ENCODE results near the gene PLEKHG5.

The PLEKHG5 gene

DNA sequence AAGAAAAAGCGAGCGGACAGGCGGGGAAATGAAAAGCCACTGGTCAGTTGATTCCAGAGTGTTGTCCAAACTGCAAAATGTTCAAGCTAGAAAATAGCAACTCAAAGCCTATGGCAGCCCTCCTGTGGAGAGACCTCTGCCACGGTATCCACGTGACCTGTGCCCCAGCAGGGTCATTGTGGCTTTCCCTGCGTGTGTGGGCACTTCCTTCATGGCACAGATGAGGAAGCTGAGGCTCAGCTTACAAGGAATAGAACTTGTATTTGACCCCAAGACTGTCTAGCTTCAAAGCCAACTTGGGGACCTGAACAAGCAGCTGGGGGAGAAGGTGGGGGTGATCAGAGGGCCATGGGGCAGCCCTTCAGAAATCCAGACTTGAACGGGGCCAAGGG lies 15.6 kb upstream of the PLEKHG5 start:
- Histone ChIP-seq H3K27me3 (replicated peaks; ENCODE audit: control insufficient read depth, insufficient read depth, low read length) (no peaks in the 10 kb centered on the region; the same call in 1 of the 2 replicates), H3K36me3 (ENCODE audit: control insufficient read depth, insufficient read depth, low read length) (no peaks in the 10 kb centered on the region), H3K4me3 (replicated peaks; ENCODE audit: low read depth, low read length) (no peak overlapping the region)
- no peak for DNase-seq (ENCODE audit: extremely low read depth, insufficient read length)
- TF ChIP-seq, protein P1, sequence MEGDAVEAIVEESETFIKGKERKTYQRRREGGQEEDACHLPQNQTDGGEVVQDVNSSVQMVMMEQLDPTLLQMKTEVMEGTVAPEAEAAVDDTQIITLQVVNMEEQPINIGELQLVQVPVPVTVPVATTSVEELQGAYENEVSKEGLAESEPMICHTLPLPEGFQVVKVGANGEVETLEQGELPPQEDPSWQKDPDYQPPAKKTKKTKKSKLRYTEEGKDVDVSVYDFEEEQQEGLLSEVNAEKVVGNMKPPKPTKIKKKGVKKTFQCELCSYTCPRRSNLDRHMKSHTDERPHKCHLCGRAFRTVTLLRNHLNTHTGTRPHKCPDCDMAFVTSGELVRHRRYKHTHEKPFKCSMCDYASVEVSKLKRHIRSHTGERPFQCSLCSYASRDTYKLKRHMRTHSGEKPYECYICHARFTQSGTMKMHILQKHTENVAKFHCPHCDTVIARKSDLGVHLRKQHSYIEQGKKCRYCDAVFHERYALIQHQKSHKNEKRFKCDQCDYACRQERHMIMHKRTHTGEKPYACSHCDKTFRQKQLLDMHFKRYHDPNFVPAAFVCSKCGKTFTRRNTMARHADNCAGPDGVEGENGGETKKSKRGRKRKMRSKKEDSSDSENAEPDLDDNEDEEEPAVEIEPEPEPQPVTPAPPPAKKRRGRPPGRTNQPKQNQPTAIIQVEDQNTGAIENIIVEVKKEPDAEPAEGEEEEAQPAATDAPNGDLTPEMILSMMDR (IDR thresholded peaks at IDR 0.05; ENCODE audit: insufficient read depth, low read length, poor library complexity, severe bottlenecking), result no peak

DNA sequence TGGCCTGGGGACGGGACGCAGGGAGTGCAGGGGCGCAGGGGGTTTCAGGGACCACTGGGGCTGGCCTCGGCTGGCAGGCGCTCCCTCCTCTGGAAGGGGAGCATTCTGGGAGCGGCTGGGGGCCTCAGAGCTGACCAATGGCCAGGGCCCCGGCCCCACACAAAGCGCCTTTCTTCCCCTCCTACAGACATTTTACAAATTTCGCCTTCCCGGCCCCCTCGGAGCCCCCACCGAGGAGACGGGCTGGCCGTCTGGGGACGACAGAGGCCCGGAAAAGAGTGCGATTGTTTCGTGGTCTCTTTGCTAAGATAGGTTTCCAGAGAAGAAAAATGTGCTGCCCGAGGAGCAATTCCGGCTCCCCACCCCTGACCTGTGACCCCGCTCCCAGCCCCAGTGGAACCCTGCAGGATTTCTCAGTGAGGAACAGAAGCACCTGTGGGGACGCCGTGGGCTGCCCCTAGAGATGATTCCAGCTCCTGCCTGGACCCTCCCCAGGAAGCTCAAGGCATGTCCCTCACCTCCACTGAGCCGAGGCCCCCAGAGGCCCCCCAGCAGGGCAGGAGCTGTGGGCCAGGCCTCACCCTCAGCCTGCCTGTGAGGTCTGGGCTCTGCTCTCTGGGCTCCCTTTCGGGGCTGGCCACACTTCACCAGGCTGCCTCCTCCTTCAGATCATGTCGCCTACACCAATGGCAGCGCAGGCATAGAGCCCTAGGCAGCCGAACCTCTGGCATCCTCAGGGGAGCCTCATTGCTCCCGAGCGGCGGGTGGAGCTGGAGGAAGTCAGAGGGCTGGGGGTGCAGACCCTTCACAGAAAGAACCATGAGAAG lies 15.0 kb upstream of the PLEKHG5 start:
- H3K36me3 ChIP-seq (ENCODE audit: control insufficient read depth, insufficient read depth, low read length), result no peaks in the 10 kb centered on the region
- H3K4me3 ChIP-seq (replicated peaks; ENCODE audit: low read depth, low read length), result no peak overlapping the region
- H3K27me3 ChIP-seq (replicated peaks; ENCODE audit: control insufficient read depth, insufficient read depth, low read length), result no peaks in the 10 kb centered on the region; the same call in 1 of the 2 replicates
- no peak for DNase-seq (ENCODE audit: extremely low read depth, insufficient read length)
- TF ChIP-seq, protein P1 (IDR thresholded peaks at IDR 0.05; ENCODE audit: insufficient read depth, low read length, poor library complexity, severe bottlenecking), result no peak

DNA sequence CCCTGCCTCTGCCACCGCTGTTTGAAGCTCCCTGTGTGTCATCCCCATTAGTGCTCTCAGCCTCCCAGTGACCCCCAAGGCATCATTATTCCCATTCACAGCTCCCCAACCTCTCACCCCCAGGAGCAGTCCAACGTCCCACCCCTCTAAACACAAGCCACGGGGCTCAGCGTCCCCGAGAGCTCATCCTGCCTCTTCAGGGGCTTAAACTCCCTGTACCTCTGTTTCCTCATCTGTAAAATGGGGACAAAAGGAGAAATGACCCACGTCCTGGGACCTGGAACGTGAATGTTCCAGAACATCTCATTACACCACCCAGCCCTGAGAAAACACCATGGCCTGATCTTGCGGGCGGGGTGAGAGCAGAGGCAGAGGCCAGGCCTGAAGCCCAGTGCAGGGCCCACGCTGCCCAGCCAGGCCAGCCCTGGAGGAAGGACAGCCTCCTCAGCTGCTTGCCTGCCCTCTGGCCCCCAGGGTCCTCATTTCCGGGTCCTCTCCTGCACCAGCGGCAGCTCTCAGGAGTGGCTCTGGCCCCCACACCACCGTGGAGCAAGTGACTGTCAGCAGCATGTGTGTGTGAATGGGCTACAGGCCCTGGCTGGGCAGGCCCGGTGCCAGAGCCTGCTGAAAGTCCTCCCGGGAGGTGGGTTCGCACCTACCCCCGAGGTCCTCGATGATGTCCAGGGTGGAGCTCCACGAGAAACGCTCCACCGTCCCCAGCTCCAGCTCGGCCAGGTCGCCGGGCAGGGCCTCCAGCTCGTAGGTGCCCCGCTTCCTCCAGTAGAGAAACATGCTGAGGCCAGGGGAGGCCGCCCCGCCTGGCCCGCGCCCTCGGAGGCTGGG lies 14.1 kb upstream of the PLEKHG5 start:
- H3K27me3 ChIP-seq (replicated peaks; ENCODE audit: control insufficient read depth, insufficient read depth, low read length), result no peaks in the 10 kb centered on the region; the same call in 1 of the 2 replicates
- no peak overlapping the region for H3K4me3 ChIP-seq (replicated peaks; ENCODE audit: low read depth, low read length)
- TF ChIP-seq, protein P1 (IDR thresholded peaks at IDR 0.05; ENCODE audit: insufficient read depth, low read length, poor library complexity, severe bottlenecking), result no peak
- no peaks in the 10 kb centered on the region for H3K36me3 ChIP-seq (ENCODE audit: control insufficient read depth, insufficient read depth, low read length)
- DNase-seq (ENCODE audit: extremely low read depth, insufficient read length), result no peak

DNA sequence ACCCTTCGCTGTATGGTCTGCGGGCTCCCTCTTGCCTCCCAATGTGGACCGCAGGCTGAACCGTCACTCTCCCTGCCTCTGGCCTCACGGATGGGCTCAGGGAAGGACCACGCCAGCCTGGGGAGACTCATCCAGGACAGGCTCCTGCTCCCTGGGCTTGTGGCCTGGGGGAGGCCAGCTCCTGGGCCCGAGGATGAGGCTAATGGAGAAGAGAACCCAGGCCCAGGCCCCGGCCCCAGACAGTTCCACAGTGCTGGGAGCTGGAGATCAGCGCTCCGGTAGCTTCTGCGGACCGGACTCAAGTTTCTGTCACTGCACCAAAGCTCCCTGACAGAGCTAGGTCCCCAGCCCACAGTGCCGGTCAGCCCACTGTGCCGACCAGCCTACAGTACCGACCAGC lies 13.4 kb upstream of the PLEKHG5 start:
- H3K36me3 ChIP-seq (ENCODE audit: control insufficient read depth, insufficient read depth, low read length), result no peaks in the 10 kb centered on the region
- no peak overlapping the region for H3K4me3 ChIP-seq (replicated peaks; ENCODE audit: low read depth, low read length)
- no peaks in the 10 kb centered on the region; the same call in 1 of the 2 replicates for H3K27me3 ChIP-seq (replicated peaks; ENCODE audit: control insufficient read depth, insufficient read depth, low read length)
- no peak for DNase-seq (ENCODE audit: extremely low read depth, insufficient read length)
- TF ChIP-seq, protein P1 (IDR thresholded peaks at IDR 0.05; ENCODE audit: insufficient read depth, low read length, poor library complexity, severe bottlenecking), result no peak

DNA sequence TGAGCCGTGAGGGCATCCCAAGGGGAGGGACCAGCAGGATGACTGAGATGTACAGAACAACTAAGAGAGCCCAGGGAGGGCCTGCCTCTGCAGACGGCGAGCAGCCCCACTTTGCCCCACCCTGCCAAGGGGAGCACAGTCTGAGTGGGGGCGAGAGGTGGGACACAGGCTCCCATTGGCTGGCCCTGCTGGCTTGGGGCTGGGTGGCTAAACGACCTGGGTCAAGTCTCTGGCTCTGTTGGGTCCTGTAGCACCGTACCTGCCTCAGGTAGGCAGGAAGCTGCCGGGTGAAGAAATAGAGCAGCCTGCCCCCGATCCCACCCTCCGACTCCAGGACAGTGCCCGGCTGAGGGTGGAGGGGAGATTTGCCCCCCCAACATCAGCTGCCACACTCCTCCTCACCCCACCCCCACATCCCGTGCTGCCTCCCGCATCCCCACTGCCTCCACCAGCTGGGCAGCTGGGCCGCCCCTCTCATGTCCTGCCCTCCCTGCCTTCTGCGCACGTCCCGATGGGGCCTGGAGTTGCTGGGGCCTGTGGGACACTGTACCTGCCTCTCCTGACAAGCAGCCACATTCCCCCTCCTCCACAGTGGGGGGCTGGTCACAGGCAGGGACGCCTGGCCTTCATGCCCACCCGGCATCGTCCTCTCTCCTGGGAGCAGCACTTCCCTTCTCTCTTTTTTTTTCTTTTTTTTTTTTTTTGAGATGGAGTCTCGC lies 12.6 kb upstream of the PLEKHG5 start:
- no peak for DNase-seq (ENCODE audit: extremely low read depth, insufficient read length)
- TF ChIP-seq, protein P1 (IDR thresholded peaks at IDR 0.05; ENCODE audit: insufficient read depth, low read length, poor library complexity, severe bottlenecking), result no peak
- Histone ChIP-seq H3K27me3 (replicated peaks; ENCODE audit: control insufficient read depth, insufficient read depth, low read length) (no peaks in the 10 kb centered on the region), H3K36me3 (ENCODE audit: control insufficient read depth, insufficient read depth, low read length) (no peaks in the 10 kb centered on the region), H3K4me3 (replicated peaks; ENCODE audit: low read depth, low read length) (no peak overlapping the region)

Data from GM06990 (cell line).